HG02798 (cell line): ENCODE data around the gene COLQ.
A peak's percentile ranks its signal among the peaks of the same experiment; 100 is the strongest.
"Not testable (repeated sequence)": the region's sequence is repeated elsewhere in the genome, so short reads cannot be mapped to it uniquely, and the experiment has no call there.

Experiments
- ATAC-seq: cut with Tn5 transposase; IDR thresholded peaks from one replicate; pipeline ENCODE4 v1.9.1; 2021; ENCODE audit warnings: mild to moderate bottlenecking; ENCODE audit not compliant: unreplicated experiment, poor library complexity

Gene COLQ

GRCh38 chr3:15493436-15493835 lies 28.1 kb downstream of the COLQ start:
- no peak for ATAC-seq

GRCh38 chr3:15492847-15493360 lies 28.6 kb downstream of the COLQ start:
- no peak for ATAC-seq

- ATAC-seq: peak; percentile 68
These were observed 30.4 kb downstream of the COLQ start for GRCh38 chr3:15491143-15491542.

GRCh38 chr3:15490158-15490557 lies 31.3 kb downstream of the COLQ start:
- no peak for ATAC-seq

- ATAC-seq: no peak
These were observed 33.5 kb downstream of the COLQ start for GRCh38 chr3:15488002-15488401.

GRCh38 chr3:15486979-15487378 lies 34.5 kb downstream of the COLQ start:
- ATAC-seq: no peak

GRCh38 chr3:15486020-15486419 lies 35.5 kb downstream of the COLQ start:
- ATAC-seq: no peak

- not testable (repeated sequence) for ATAC-seq
These were observed 37.0 kb downstream of the COLQ start for GRCh38 chr3:15484551-15484950.

- no peak for ATAC-seq
These were observed 41.9 kb downstream of the COLQ start for GRCh38 chr3:15479400-15480224.

GRCh38 chr3:15478640-15478979 lies 42.9 kb downstream of the COLQ start:
- no peak for ATAC-seq

- no peak for ATAC-seq
These were observed 43.4 kb downstream of the COLQ start for GRCh38 chr3:15477951-15478639.

GRCh38 chr3:15476378-15476777 lies 45.1 kb downstream of the COLQ start:
- ATAC-seq: no peak

- no peak for ATAC-seq
These were observed 46.3 kb downstream of the COLQ start for GRCh38 chr3:15475161-15475560.

- no peak for ATAC-seq
These were observed 49.6 kb downstream of the COLQ start for GRCh38 chr3:15471861-15472260.

- ATAC-seq: no peak
These were observed 50.7 kb downstream of the COLQ start for GRCh38 chr3:15470849-15471248.

- ATAC-seq: no peak
These were observed 51.2 kb downstream of the COLQ start for GRCh38 chr3:15470261-15470660.

GRCh38 chr3:15467227-15468181 lies 54.0 kb downstream of the COLQ start:
- peak; percentile 75 for ATAC-seq

GRCh38 chr3:15465876-15466585 lies 55.5 kb downstream of the COLQ start:
- no peak for ATAC-seq

GRCh38 chr3:15462451-15462850 lies 59.1 kb downstream of the COLQ start:
- no peak for ATAC-seq
